Posterior vena cava (tissue), 2 donors: ENCODE results near the gene VAV1. TPM values are rescaled to one million over a fixed set of nuclear protein-coding genes. Genes with fewer than 3 reads are reported as not detected.

Source experiments
- microRNA-seq, 2 donors: library from miRNA; unstranded; fragments of <30 nt; microRNA quantifications; one replicate each; pipeline ENCODE4 v1.2.0, GENCODE V29; 2020 to 2021; ENCODE audit warnings: borderline microRNAs expressed in 2 of 2
- total RNA-seq, 2 donors: library from RNA; stranded (reverse); fragmentation: NEBNext Ultra II Directional; extraction: Animal tissue kit (Norgen Biotek cat#: 25700); gene quantifications; one replicate each; pipeline ENCODE4 v1.2.1, GENCODE V29; 2021
- donor health status: DM: yes; HTN: yes; CAD: no.
- donor health status: DM: yes; HTN: yes; CAD: no.

Gene VAV1
- total RNA-seq, 2 donors from 2014 or later = 6.4 to 7.8 TPM

Small RNA genes lying within 50 kb of the gene (microRNA-seq; reads per million reads assigned to microRNA genes)
- 0 to 0.52 reads per million in 2 donors for gene MIR6791

Other genes with a start within 250 kb of the VAV1 start
- under 1 TPM; 0.42 to 0.67 TPM for gene TNFSF9, start 241.7 kb upstream of the VAV1 start, total RNA-seq
- under 1 TPM in 1 of 2 donors, not detected in 1; 0.46 TPM for gene CD70, start 181.6 kb upstream of the VAV1 start, total RNA-seq
- gene TNFSF14, start 102.5 kb upstream of the VAV1 start, total RNA-seq = 1 to 10 TPM; 1.4 to 1.6 TPM
- 1,000 to 10,000 TPM in 1 of 2 donors, 100 to 1,000 TPM in 1; 929 to 2,763 TPM for gene C3, start 52.1 kb upstream of the VAV1 start, total RNA-seq
- 10 to 100 TPM; 39.3 to 43.4 TPM for gene GPR108, start 35.1 kb upstream of the VAV1 start, total RNA-seq
- 10 to 100 TPM; 83.2 to 92.6 TPM for gene TRIP10, start 33.0 kb upstream of the VAV1 start, total RNA-seq
- under 1 TPM; 0.37 to 0.52 TPM for gene SH2D3A, start 5.3 kb upstream of the VAV1 start, total RNA-seq
- gene ADGRE1, start 114.9 kb downstream of the VAV1 start, total RNA-seq = under 1 TPM; 0.48 to 0.93 TPM
- not detected for gene MBD3L2B, start 248.7 kb downstream of the VAV1 start, total RNA-seq